ENCODE measurements around the gene BLOC1S4.

DNA sequence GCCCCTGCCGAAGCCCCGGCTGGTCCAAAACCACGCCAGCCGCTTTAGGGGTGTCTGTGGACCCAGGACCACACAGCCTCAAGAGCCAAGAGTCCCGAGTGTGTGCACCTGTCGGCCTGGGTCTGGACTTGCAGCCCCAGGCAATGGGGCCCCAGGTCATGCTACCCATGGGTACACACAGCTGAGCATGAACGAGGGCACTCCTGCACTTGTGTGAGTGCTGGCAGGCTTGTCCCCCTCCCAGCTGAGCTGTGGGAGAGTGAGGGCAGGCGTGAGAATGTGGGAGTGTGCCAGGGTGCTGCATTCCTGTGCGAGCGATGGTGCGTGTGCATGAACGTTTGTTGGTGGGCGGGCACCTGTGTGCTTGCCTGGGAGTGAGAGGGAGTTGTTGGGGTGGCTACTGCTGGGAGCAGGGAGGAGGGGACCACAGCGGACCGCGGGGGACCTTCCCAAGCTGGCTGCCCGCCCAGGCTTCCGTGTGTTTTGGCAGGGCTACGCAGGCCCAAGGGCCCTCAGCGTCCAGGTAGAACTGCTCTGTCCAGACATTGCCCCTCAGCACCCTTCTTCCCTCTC is 30.8 kb downstream of the BLOC1S4 start:
- TF ChIP-seq CTCF (IDR thresholded peaks at IDR 0.05) (no peak), POLR2A (IDR thresholded peaks at IDR 0.05) (no peak)

All from body of pancreas (tissue), 4 donors.